Breast epithelium (tissue), 4 donors: ENCODE results near the gene ZNF236. TPM values are rescaled to one million over a fixed set of nuclear protein-coding genes. Genes with fewer than 3 reads are reported as not detected.

Experiments
- DNase-seq, 2 donors: peaks; one replicate each; pipeline ENCODE4 v3.0.0-alpha.2; 2019; ENCODE audit warnings: low spot score in 2 of 2
- H3K27ac ChIP-seq, 2 donors: fragments of 200-600 bp; sonication (generic) in 1 of 2; one replicate each; pipeline ENCODE4 v1.5.1; 2016 to 2019; ENCODE audit warnings: mild to moderate bottlenecking in 1 of 2
- H3K27me3 ChIP-seq, 2 donors: fragments of 200-600 bp; sonication (generic) in 1 of 2; one replicate each; pipeline versions ENCODE4 v1.5.1 to v1.6.0; 2017 to 2019; ENCODE audit warnings: control low read depth in 1 of 2, mild to moderate bottlenecking in 1 of 2
- H3K36me3 ChIP-seq: fragments of 200-600 bp; one replicate; pipeline ENCODE4 v1.5.1; 2019
- H3K4me1 ChIP-seq, 2 donors: fragments of 200-600 bp; sonication (generic); one replicate each; pipeline ENCODE4 v1.5.1; 2016 to 2019; ENCODE audit warnings: control low read depth in 1 of 2
- H3K4me3 ChIP-seq, 3 donors: fragments of 200-600 bp; sonication (generic); 1 replicate in 2 of 3; 2 replicates in 1 of 3; pipeline ENCODE4 v1.5.1; 2016 to 2019; ENCODE audit warnings: mild to moderate bottlenecking in 3 of 3, moderate library complexity in 2 of 3
- H3K9me3 ChIP-seq, 2 donors: fragments of 200-600 bp; sonication (generic) in 1 of 2; one replicate each; pipeline ENCODE4 v1.5.1; 2016 to 2019; ENCODE audit warnings: control low read depth in 1 of 2
- CTCF ChIP-seq, 3 donors: fragments of 450-650 bp; IDR thresholded peaks; one replicate each; pipeline ENCODE4 v1.5.1; 2016 to 2017; ENCODE audit warnings: antibody characterized with exemption in 3 of 3, mild to moderate bottlenecking in 3 of 3, moderate library complexity in 3 of 3
- POLR2A ChIP-seq: fragments of 450-650 bp; IDR thresholded peaks from one replicate; pipeline ENCODE4 v1.6.1; 2016; ENCODE audit warnings: antibody characterized with exemption, mild to moderate bottlenecking, moderate library complexity
- POLR2AphosphoS5 ChIP-seq, 3 donors: sonication (generic); formaldehyde crosslinking; IDR thresholded peaks; one replicate each; pipeline ENCODE4 v1.6.1; 2017; ENCODE audit warnings: antibody characterized with exemption in 3 of 3
- intact Hi-C: fragments of 100-400 bp; cut with DNase I; formaldehyde crosslinking; loops from one replicate; pipeline ENCODE4 v1.15.1; 2023; ENCODE audit warnings: low total_unique reads
- total RNA-seq, 3 donors: library from RNA; depleted of rRNA; stranded (reverse); fragments of >200 nt; gene quantifications; one replicate each; pipeline ENCODE4 v1.1.0, GENCODE V29; 2016

The ZNF236 gene
- total RNA-seq, 3 donors from 2014 or later = 12.3 to 28.2 (median 27.1) TPM

- Histone ChIP-seq H3K4me3 (no peak overlapping the region), H3K27me3 (no peaks in the 10 kb centered on the region), H3K4me1 (no peaks in the 10 kb centered on the region), H3K27ac (no peak overlapping the region), H3K9me3 (no peaks in the 10 kb centered on the region), H3K36me3 (no peaks in the 10 kb centered on the region)
- TF ChIP-seq CTCF (IDR thresholded peaks at IDR 0.05) = no peak
- no peak for TF ChIP-seq POLR2A
- no peak for TF ChIP-seq POLR2AphosphoS5 (IDR thresholded peaks at IDR 0.05)
- intact Hi-C loops = no loop called here
- DNase-seq = no peak
Observed at GRCh38 chr18:77006305-77007175, 184.2 kb downstream of the ZNF236 start.

GRCh38 chr18:77007251-77007650 lies 184.9 kb downstream of the ZNF236 start:
- Histone ChIP-seq H3K4me1 (no peaks in the 10 kb centered on the region), H3K27ac (no peak overlapping the region), H3K4me3 (no peak overlapping the region), H3K27me3 (no peaks in the 10 kb centered on the region), H3K9me3 (no peaks in the 10 kb centered on the region), H3K36me3 (no peaks in the 10 kb centered on the region)
- no peak for DNase-seq
- intact Hi-C loops = no loop called here
- TF ChIP-seq CTCF (IDR thresholded peaks at IDR 0.05) (no peak), POLR2A (no peak), POLR2AphosphoS5 (IDR thresholded peaks at IDR 0.05) (no peak)

- DNase-seq = no peak
- Histone ChIP-seq H3K9me3 (no peaks in the 10 kb centered on the region), H3K4me1 (no peaks in the 10 kb centered on the region), H3K36me3 (no peaks in the 10 kb centered on the region), H3K4me3 (no peak overlapping the region), H3K27me3 (no peaks in the 10 kb centered on the region), H3K27ac (no peak overlapping the region)
- intact Hi-C loops = no loop called here
- TF ChIP-seq POLR2AphosphoS5 (IDR thresholded peaks at IDR 0.05) = no peak
- no peak for TF ChIP-seq CTCF (IDR thresholded peaks at IDR 0.05)
- no peak for TF ChIP-seq POLR2A
Observed at GRCh38 chr18:77008006-77008405, 185.6 kb downstream of the ZNF236 start.

GRCh38 chr18:77008576-77009315 lies 186.4 kb downstream of the ZNF236 start:
- Histone ChIP-seq H3K4me3 (no peak overlapping the region), H3K27ac (no peak overlapping the region), H3K36me3 (no peaks in the 10 kb centered on the region), H3K27me3 (no peaks in the 10 kb centered on the region), H3K9me3 (no peaks in the 10 kb centered on the region), H3K4me1 (no peaks in the 10 kb centered on the region)
- no peak for TF ChIP-seq POLR2AphosphoS5 (IDR thresholded peaks at IDR 0.05)
- no peak for TF ChIP-seq POLR2A
- no peak for TF ChIP-seq CTCF (IDR thresholded peaks at IDR 0.05)
- intact Hi-C loops = no loop called here
- DNase-seq = no peak

GRCh38 chr18:77009675-77010074 lies 187.3 kb downstream of the ZNF236 start:
- H3K4me1 ChIP-seq = peaks cover 0 to 5% of the 10 kb centered on the region in 2 donors
- no peak for DNase-seq

More at GRCh38 chr18:77009675-77010074, 187.3 kb downstream of the ZNF236 start:
- no peak overlapping the region for H3K27ac ChIP-seq
- H3K4me3 ChIP-seq = no peak overlapping the region
- H3K9me3 ChIP-seq = no peaks in the 10 kb centered on the region
- no peaks in the 10 kb centered on the region for H3K36me3 ChIP-seq
- intact Hi-C loops = no loop called here
- no peaks in the 10 kb centered on the region for H3K27me3 ChIP-seq
- TF ChIP-seq POLR2AphosphoS5 (IDR thresholded peaks at IDR 0.05) (no peak), POLR2A (no peak), CTCF (IDR thresholded peaks at IDR 0.05) (no peak)
